GM12878 (cell line): Measurements from ENCODE around the gene GAREM1. TPM values are rescaled to one million over a fixed set of nuclear protein-coding genes. Genes with fewer than 3 reads are reported as not detected.

Experiments
- ATAC-seq: fragments of 200-7000 bp; cut with Tn5 transposase; 3 replicates; pipeline ENCODE4 v1.9.1; 2020; ENCODE audit warnings: mild to moderate bottlenecking, moderate library complexity
- BruUV-seq: library from RNA; stranded (reverse); fragments of 400-500 nt; replicated peaks from 2 replicates; lab custom pipeline; 2021; lab: Mats Ljungman, UMichigan
- CTCF ChIA-PET: fragments of 300-600 bp; sonication (Branson Sonifier 250); formaldehyde crosslinking; extraction: SDS; loops from one replicate; lab custom pipeline; 2021; ENCODE audit warnings: inconsistent platforms; lab: Yijun Ruan, JAX
- POLR2A ChIA-PET: fragments of 350-600 bp; formaldehyde crosslinking; extraction: SDS; loops from one replicate; lab custom pipeline; 2021; ENCODE audit warnings: inconsistent platforms; lab: Charles Lee
- RAD21 ChIA-PET: fragments of 300-600 bp; sonication (Branson Sonifier 250); formaldehyde crosslinking; loops from one replicate; lab custom pipeline; 2023; ENCODE audit warnings: antibody characterized with exemption; ENCODE audit not compliant: unreplicated experiment; lab: Charles Lee
- SMC1A ChIA-PET: fragments of 300-600 bp; sonication (Branson Sonifier 250); formaldehyde crosslinking; loops from one replicate; lab custom pipeline; 2023; ENCODE audit not compliant: unreplicated experiment, uncharacterized antibody; lab: Charles Lee
- DNase-seq: peaks from one replicate; pipeline ENCODE4 v3.0.0-alpha.2; 2011; ENCODE audit warnings: low read depth, low spot score
- FAIRE-seq: peaks from 3 replicates; lab custom pipeline; 2011; peaks lifted over from hg19 to GRCh38; lab: Jason Lieb, UNC
- H2AFZ ChIP-seq: 2 replicates; pipeline ENCODE4 v1.6.0; 2011; ENCODE audit warnings: low read depth, low read length, control low read depth; ENCODE audit not compliant: control insufficient read depth
- H3K27ac ChIP-seq: 2 replicates; pipeline ENCODE4 v1.5.1; 2011; ENCODE audit warnings: control low read depth; ENCODE audit not compliant: control insufficient read depth, insufficient read depth
- H3K27me3 ChIP-seq, 2 experiments: replicated peaks in 1 of 2; 2 replicates each; pipeline versions ENCODE4 v1.6.0 to v1.6.1; 2011; ENCODE audit warnings: low read length in 1 of 2; ENCODE audit not compliant: control insufficient read depth in 2 of 2, insufficient read depth in 2 of 2
- H3K36me3 ChIP-seq, 2 experiments: 2 replicates each; pipeline ENCODE4 v1.5.1; 2011; ENCODE audit warnings: low read length in 1 of 2; ENCODE audit not compliant: control insufficient read depth in 2 of 2, insufficient read depth in 2 of 2
- H3K4me1 ChIP-seq: 2 replicates; pipeline ENCODE4 v1.6.1; 2011; ENCODE audit warnings: mild to moderate bottlenecking, low read length, moderate library complexity, mixed read lengths; ENCODE audit not compliant: control insufficient read depth, insufficient read depth
- H3K4me2 ChIP-seq: 2 replicates; pipeline ENCODE4 v1.6.0; 2011; ENCODE audit warnings: control low read depth; ENCODE audit not compliant: control insufficient read depth, insufficient read depth
- H3K4me3 ChIP-seq: fragments of 200-600 bp; sonication (generic); 2 replicates; pipeline ENCODE4 v1.5.1; 2016
- H3K79me2 ChIP-seq: 2 replicates; pipeline ENCODE4 v1.6.0; 2011; ENCODE audit warnings: low read length; ENCODE audit not compliant: control insufficient read depth, insufficient read depth
- H3K9ac ChIP-seq: 2 replicates; pipeline ENCODE4 v1.8.0; 2011; ENCODE audit warnings: low read length, control low read depth, mixed read lengths; ENCODE audit not compliant: control insufficient read depth, insufficient read depth
- H3K9me3 ChIP-seq: replicated peaks from 3 replicates; pipeline ENCODE4 v1.5.1; 2011; ENCODE audit warnings: mild to moderate bottlenecking, low read length; ENCODE audit not compliant: control insufficient read depth, insufficient read depth
- H4K20me1 ChIP-seq: 2 replicates; pipeline ENCODE4 v1.6.0; 2011; ENCODE audit not compliant: control insufficient read depth, insufficient read depth
- EED ChIP-seq: sonication (generic); IDR thresholded peaks from 2 replicates; pipeline ENCODE4 v1.6.1; 2016; ENCODE audit warnings: antibody characterized with exemption, low read depth
- GATAD2B ChIP-seq: fragments of 450-650 bp; conservative IDR thresholded peaks from 2 replicates; pipeline ENCODE4 v1.6.1; 2017; ENCODE audit warnings: low read depth, mild to moderate bottlenecking, moderate library complexity
- MAX ChIP-seq: IDR thresholded peaks from 2 replicates; pipeline ENCODE4 v1.6.1; 2012; ENCODE audit warnings: low read depth, low read length, improper control_type of control experiment
- SUPT20H ChIP-seq: IDR thresholded peaks from 2 replicates; pipeline ENCODE4 v1.6.1; 2011; ENCODE audit warnings: low read depth, mild to moderate bottlenecking, low read length, moderate library complexity, borderline replicate concordance; ENCODE audit not compliant: control insufficient read depth
- ZNF687 ChIP-seq: fragments of 450-650 bp; IDR thresholded peaks from 2 replicates; pipeline ENCODE4 v1.6.1; 2017; ENCODE audit warnings: mild to moderate bottlenecking, moderate library complexity
- WGBS: methylation state at CpG from one replicate; pipeline ENCODE4 v1.1.6; 2016; ENCODE audit warnings: low lambda C conversion rate; ENCODE audit not compliant: insufficient replicate concordance, insufficient coverage; ENCODE audit errors: missing lambda C conversion rate; 5-methylcytosine and 5-hydroxymethylcytosine counted together
- in situ Hi-C: fragments of 300-500 bp; cut with MboI; formaldehyde crosslinking; loops from 9 replicates; pipeline ENCODE4 v1.14.3; 2018; ENCODE audit warnings: mixed read lengths
- intact Hi-C: fragments of 100-400 bp; cut with micrococcal nuclease; formaldehyde crosslinking; loops from one replicate; pipeline ENCODE4 v1.14.2; 2022; ENCODE audit not compliant: unreplicated experiment
- polyA plus RNA-seq, 11 experiments: library from polyadenylated mRNA; depleted of rRNA in 4 of 11; unstranded in 6 of 11; stranded (reverse) in 5 of 11; fragments of >200 nt; fragmentation: Nextera tagmentation in 4 of 11; fragmentation: Illumina TruSeq in 1 of 11; extraction: Ambion mirVana in 4 of 11; extraction: Trizol in 1 of 11; gene quantifications; 1 replicate in 1 of 11; 2 replicates in 10 of 11; pipeline versions ENCODE4 v1.2.1 to v1.2.3, GENCODE V29; 2011 to 2016; ENCODE audit warnings: inconsistent platforms in 2 of 11, missing spikeins in 2 of 11, low read depth in 1 of 11
- total RNA-seq, 4 experiments: library from RNA; depleted of rRNA in 3 of 4; stranded (reverse); fragments of >200 nt in 3 of 4; fragmentation: Illumina TruSeq in 1 of 4; extraction: Trizol in 1 of 4; gene quantifications; 2 replicates each; pipeline versions ENCODE4 v1.2.1 to v1.2.3, GENCODE V29; 2013 to 2021
- TF ChIP-seq, protein P1 (sequence below): fragments of 450-650 bp; IDR thresholded peaks from 2 replicates; pipeline ENCODE4 v1.6.1; 2014; ENCODE audit warnings: mild to moderate bottlenecking
- TF ChIP-seq, protein P2 (sequence below): fragments of 150-350 bp; IDR thresholded peaks from 2 replicates; pipeline ENCODE4 v1.6.1; 2016; ENCODE audit warnings: low read depth, low read length
- TF ChIP-seq, protein P3 (sequence below): IDR thresholded peaks from 2 replicates; pipeline ENCODE4 v1.6.1; 2011; ENCODE audit warnings: low read depth, mild to moderate bottlenecking, low read length, moderate library complexity, borderline replicate concordance; ENCODE audit errors: extremely low read depth

Gene GAREM1
- total and polyA plus RNA-seq, 10 of the 15 experiments (the other 5 are each of a cell fraction or from before 2014, with no cell fraction given) = 0.05 to 0.29 (median 0.05) TPM; not detected in 7

- ATAC-seq = no peak
- Histone ChIP-seq H3K4me3 (no peak overlapping the region), H3K9ac (no peak overlapping the region), H4K20me1 (no peaks in the 10 kb centered on the region), H3K36me3 (no peaks in the 10 kb centered on the region), H3K4me1 (no peaks in the 10 kb centered on the region), H3K79me2 (no peaks in the 10 kb centered on the region), H3K27ac (no peak overlapping the region), H2AFZ (no peak overlapping the region), H3K27me3 (no peaks in the 10 kb centered on the region; a peak in 1 of 4 replicates), H3K9me3 (no peaks in the 10 kb centered on the region), H3K4me2 (no peak overlapping the region)
- SMC1A ChIA-PET = no interaction called here
- no peak for DNase-seq
- 31% methylated on average over 3 of the region's 3 CpGs for WGBS
- TF ChIP-seq, protein P1, sequence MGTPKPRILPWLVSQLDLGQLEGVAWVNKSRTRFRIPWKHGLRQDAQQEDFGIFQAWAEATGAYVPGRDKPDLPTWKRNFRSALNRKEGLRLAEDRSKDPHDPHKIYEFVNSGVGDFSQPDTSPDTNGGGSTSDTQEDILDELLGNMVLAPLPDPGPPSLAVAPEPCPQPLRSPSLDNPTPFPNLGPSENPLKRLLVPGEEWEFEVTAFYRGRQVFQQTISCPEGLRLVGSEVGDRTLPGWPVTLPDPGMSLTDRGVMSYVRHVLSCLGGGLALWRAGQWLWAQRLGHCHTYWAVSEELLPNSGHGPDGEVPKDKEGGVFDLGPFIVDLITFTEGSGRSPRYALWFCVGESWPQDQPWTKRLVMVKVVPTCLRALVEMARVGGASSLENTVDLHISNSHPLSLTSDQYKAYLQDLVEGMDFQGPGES = no peak
- TF ChIP-seq, protein P2, sequence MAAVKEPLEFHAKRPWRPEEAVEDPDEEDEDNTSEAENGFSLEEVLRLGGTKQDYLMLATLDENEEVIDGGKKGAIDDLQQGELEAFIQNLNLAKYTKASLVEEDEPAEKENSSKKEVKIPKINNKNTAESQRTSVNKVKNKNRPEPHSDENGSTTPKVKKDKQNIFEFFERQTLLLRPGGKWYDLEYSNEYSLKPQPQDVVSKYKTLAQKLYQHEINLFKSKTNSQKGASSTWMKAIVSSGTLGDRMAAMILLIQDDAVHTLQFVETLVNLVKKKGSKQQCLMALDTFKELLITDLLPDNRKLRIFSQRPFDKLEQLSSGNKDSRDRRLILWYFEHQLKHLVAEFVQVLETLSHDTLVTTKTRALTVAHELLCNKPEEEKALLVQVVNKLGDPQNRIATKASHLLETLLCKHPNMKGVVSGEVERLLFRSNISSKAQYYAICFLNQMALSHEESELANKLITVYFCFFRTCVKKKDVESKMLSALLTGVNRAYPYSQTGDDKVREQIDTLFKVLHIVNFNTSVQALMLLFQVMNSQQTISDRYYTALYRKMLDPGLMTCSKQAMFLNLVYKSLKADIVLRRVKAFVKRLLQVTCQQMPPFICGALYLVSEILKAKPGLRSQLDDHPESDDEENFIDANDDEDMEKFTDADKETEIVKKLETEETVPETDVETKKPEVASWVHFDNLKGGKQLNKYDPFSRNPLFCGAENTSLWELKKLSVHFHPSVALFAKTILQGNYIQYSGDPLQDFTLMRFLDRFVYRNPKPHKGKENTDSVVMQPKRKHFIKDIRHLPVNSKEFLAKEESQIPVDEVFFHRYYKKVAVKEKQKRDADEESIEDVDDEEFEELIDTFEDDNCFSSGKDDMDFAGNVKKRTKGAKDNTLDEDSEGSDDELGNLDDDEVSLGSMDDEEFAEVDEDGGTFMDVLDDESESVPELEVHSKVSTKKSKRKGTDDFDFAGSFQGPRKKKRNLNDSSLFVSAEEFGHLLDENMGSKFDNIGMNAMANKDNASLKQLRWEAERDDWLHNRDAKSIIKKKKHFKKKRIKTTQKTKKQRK = no peak
- TF ChIP-seq MAX (no peak), EED (no peak), ZNF687 (no peak), GATAD2B (no peak), SUPT20H (no peak)
- TF ChIP-seq, protein P3, sequence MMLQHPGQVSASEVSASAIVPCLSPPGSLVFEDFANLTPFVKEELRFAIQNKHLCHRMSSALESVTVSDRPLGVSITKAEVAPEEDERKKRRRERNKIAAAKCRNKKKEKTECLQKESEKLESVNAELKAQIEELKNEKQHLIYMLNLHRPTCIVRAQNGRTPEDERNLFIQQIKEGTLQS = no peak
- no TSS peak for BruUV-seq
- POLR2A ChIA-PET = no interaction called here
- no peak for FAIRE-seq
- intact Hi-C loops (no loop called here), in situ Hi-C loops (no loop called here)
- CTCF ChIA-PET = no interaction called here
- RAD21 ChIA-PET = no interaction called here
These were observed 12.3 kb upstream of the GAREM1 start for GRCh38 chr18:32483002-32483401.
